Hepatocyte (in vitro differentiated cells): Measurements from ENCODE around the gene PALLD. TPM values are rescaled to one million over a fixed set of nuclear protein-coding genes. Genes with fewer than 3 reads are reported as not detected.

ENCODE experiments used
- DNase-seq: peaks from one replicate; pipeline ENCODE4 v3.0.0-alpha.2; 2016; ENCODE audit warnings: low spot score
- H2AFZ ChIP-seq: fragments of 200-600 bp; sonication (generic); 2 replicates; pipeline ENCODE4 v1.6.0; 2016; ENCODE audit warnings: antibody characterized with exemption, mild to moderate bottlenecking
- H3K27ac ChIP-seq: fragments of 200-600 bp; sonication (generic); 2 replicates; pipeline ENCODE4 v1.5.1; 2016; ENCODE audit warnings: mild to moderate bottlenecking
- H3K27me3 ChIP-seq: fragments of 200-600 bp; sonication (generic); 2 replicates; pipeline ENCODE4 v1.6.1; 2016
- H3K36me3 ChIP-seq: fragments of 200-600 bp; sonication (generic); replicated peaks from 2 replicates; pipeline ENCODE4 v1.5.1; 2016; ENCODE audit warnings: low read depth; ENCODE audit not compliant: insufficient read depth
- H3K4me1 ChIP-seq: fragments of 200-600 bp; sonication (generic); 2 replicates; pipeline ENCODE4 v1.5.1; 2016; ENCODE audit warnings: mild to moderate bottlenecking, moderate library complexity; ENCODE audit not compliant: insufficient read depth
- H3K4me2 ChIP-seq: fragments of 200-600 bp; sonication (generic); 2 replicates; pipeline ENCODE4 v1.6.0; 2016
- H3K4me3 ChIP-seq: fragments of 200-600 bp; sonication (generic); 2 replicates; pipeline ENCODE4 v1.5.1; 2016; ENCODE audit warnings: mild to moderate bottlenecking
- H3K79me2 ChIP-seq: fragments of 200-600 bp; sonication (generic); 2 replicates; pipeline ENCODE4 v1.6.0; 2017; ENCODE audit warnings: mild to moderate bottlenecking
- H3K9me2 ChIP-seq: fragments of 200-600 bp; sonication (generic); replicated peaks from 2 replicates; pipeline ENCODE4 v1.6.0; 2017; ENCODE audit warnings: mild to moderate bottlenecking; ENCODE audit not compliant: insufficient read depth
- H3K9me3 ChIP-seq: fragments of 200-600 bp; sonication (generic); 2 replicates; pipeline ENCODE4 v1.5.1; 2016; ENCODE audit warnings: low read depth, mild to moderate bottlenecking
- H4K20me1 ChIP-seq: fragments of 200-600 bp; sonication (generic); 2 replicates; pipeline ENCODE4 v1.6.0; 2016; ENCODE audit warnings: mild to moderate bottlenecking; ENCODE audit not compliant: insufficient read depth, poor library complexity, severe bottlenecking
- CTCF ChIP-seq: fragments of 200-600 bp; sonication (generic); IDR thresholded peaks from 2 replicates; pipeline ENCODE4 v1.5.1; 2016; ENCODE audit warnings: antibody characterized with exemption, mild to moderate bottlenecking; ENCODE audit not compliant: poor library complexity
- EZH2 ChIP-seq: fragments of 200-600 bp; sonication (generic); IDR thresholded peaks from 2 replicates; pipeline ENCODE4 v1.6.1; 2016; ENCODE audit warnings: antibody characterized with exemption, mild to moderate bottlenecking, borderline replicate concordance
- EZH2phosphoT487 ChIP-seq: fragments of 200-600 bp; sonication (generic); IDR thresholded peaks from one replicate; pipeline ENCODE4 v1.6.1; 2018; ENCODE audit warnings: antibody characterized with exemption, mild to moderate bottlenecking, low read depth, moderate library complexity; ENCODE audit not compliant: unreplicated experiment, severe bottlenecking
- WGBS: methylation state at CpG from one replicate; pipeline ENCODE4 v1.1.6; 2016; ENCODE audit warnings: low lambda C conversion rate; ENCODE audit errors: missing lambda C conversion rate; 5-methylcytosine and 5-hydroxymethylcytosine counted together
- polyA plus RNA-seq: library from polyadenylated mRNA; unstranded; fragments of >200 nt; fragmentation: Nextera tagmentation; extraction: Ambion mirVana; gene quantifications from 2 replicates; pipeline ENCODE4 v1.2.1, GENCODE V29; 2016
- total RNA-seq: library from RNA; depleted of rRNA; stranded (reverse); fragments of >200 nt; gene quantifications from 2 replicates; pipeline ENCODE4 v1.2.3, GENCODE V29; 2014

The PALLD gene
- total and polyA plus RNA-seq, 2 experiments from 2014 or later: 82.7 to 85.2 TPM

GRCh38 chr4:168885400-168885799, 388.5 kb downstream of the PALLD start:
- TF ChIP-seq CTCF (no peak), EZH2phosphoT487 (no peak), EZH2 (no peak)
- Histone ChIP-seq H3K4me1 (peaks cover 8% of the 10 kb centered on the region), H3K27me3 (no peaks in the 10 kb centered on the region), H3K9me2 (no peaks in the 10 kb centered on the region), H3K4me3 (no peak overlapping the region), H3K9me3 (no peaks in the 10 kb centered on the region), H3K79me2 (peaks cover 39% of the 10 kb centered on the region), H3K36me3 (no peaks in the 10 kb centered on the region), H4K20me1 (no peaks in the 10 kb centered on the region), H2AFZ (no peak overlapping the region), H3K4me2 (no peak overlapping the region), H3K27ac (no peak overlapping the region)
- no peak for DNase-seq
- 98% methylated on average over 2 of the region's 2 CpGs for WGBS

GRCh38 chr4:168886351-168886750, 389.5 kb downstream of the PALLD start:
- H3K4me1 ChIP-seq: no peaks in the 10 kb centered on the region
- no peaks in the 10 kb centered on the region for H3K36me3 ChIP-seq
- no peaks in the 10 kb centered on the region for H3K27me3 ChIP-seq
- no peak overlapping the region for H2AFZ ChIP-seq
- no peak overlapping the region for H3K4me3 ChIP-seq
- no peaks in the 10 kb centered on the region for H4K20me1 ChIP-seq
- TF ChIP-seq EZH2phosphoT487: no peak
- no peak for TF ChIP-seq CTCF
- TF ChIP-seq EZH2: no peak
- H3K27ac ChIP-seq: no peak overlapping the region
- H3K4me2 ChIP-seq: no peak overlapping the region
- no peaks in the 10 kb centered on the region for H3K9me3 ChIP-seq
- no peak for DNase-seq
- H3K9me2 ChIP-seq: no peaks in the 10 kb centered on the region
- H3K79me2 ChIP-seq: peaks cover 45% of the 10 kb centered on the region

DNA sequence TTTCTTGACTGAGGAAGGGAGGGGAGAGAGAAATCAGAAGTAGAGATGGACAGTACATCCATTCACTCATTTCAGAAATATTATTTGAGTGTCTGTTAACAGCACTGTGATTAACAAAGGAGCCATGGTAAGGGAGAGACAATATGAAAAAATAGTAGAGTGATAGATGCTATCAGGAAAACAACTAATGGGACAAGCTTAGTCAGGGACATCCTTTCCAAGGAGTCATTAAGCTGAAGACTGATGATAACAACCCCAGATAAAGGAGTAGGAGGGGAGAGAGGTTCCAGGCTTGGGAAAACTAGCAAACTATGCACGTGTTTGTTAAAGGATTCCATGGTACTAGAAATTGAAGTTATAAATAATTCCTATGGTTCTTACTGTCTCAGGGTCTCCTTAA, 391.0 kb downstream of the PALLD start:
- Histone ChIP-seq H3K27me3 (no peaks in the 10 kb centered on the region), H3K9me2 (no peaks in the 10 kb centered on the region), H4K20me1 (no peaks in the 10 kb centered on the region), H3K79me2 (peaks cover 45% of the 10 kb centered on the region), H3K4me2 (no peak overlapping the region), H2AFZ (no peak overlapping the region), H3K4me1 (no peaks in the 10 kb centered on the region), H3K36me3 (no peaks in the 10 kb centered on the region), H3K9me3 (no peaks in the 10 kb centered on the region), H3K4me3 (no peak overlapping the region), H3K27ac (no peak overlapping the region)
- DNase-seq: no peak
- WGBS: 70% methylated on average over 1 of the region's 1 CpG
- no peak for TF ChIP-seq EZH2
- TF ChIP-seq EZH2phosphoT487: no peak
- TF ChIP-seq CTCF: no peak

- Histone ChIP-seq H3K27ac (no peak overlapping the region), H3K9me3 (no peaks in the 10 kb centered on the region), H3K9me2 (no peaks in the 10 kb centered on the region), H2AFZ (no peak overlapping the region), H3K27me3 (no peaks in the 10 kb centered on the region), H3K4me2 (no peak overlapping the region), H3K79me2 (peaks cover 41% of the 10 kb centered on the region), H3K4me3 (no peak overlapping the region), H4K20me1 (no peaks in the 10 kb centered on the region), H3K4me1 (no peaks in the 10 kb centered on the region), H3K36me3 (no peaks in the 10 kb centered on the region)
- WGBS: 94% methylated on average over 6 of the region's 6 CpGs
- TF ChIP-seq CTCF (no peak), EZH2 (no peak), EZH2phosphoT487 (no peak)
- no peak for DNase-seq
These were observed 391.9 kb downstream of the PALLD start for GRCh38 chr4:168888715-168889215.
